HFF-Myc (cell line): ENCODE data around the gene CAPZB.

Source experiments
- DNase-seq: peaks from one replicate; pipeline ENCODE4 v3.0.0-alpha.2; 2011; ENCODE audit warnings: low read depth; ENCODE audit errors: extremely low read depth
- H3K4me3 ChIP-seq: replicated peaks from 2 replicates; pipeline ENCODE4 v1.5.1; 2011; ENCODE audit warnings: low read depth, mild to moderate bottlenecking, control low read depth, low read length
- TF ChIP-seq, protein P1 (sequence below): IDR thresholded peaks from 2 replicates; pipeline ENCODE4 v1.5.1; 2012; ENCODE audit warnings: mild to moderate bottlenecking, low read depth, low read length, control low read depth; ENCODE audit errors: missing control alignments

The CAPZB gene

DNA sequence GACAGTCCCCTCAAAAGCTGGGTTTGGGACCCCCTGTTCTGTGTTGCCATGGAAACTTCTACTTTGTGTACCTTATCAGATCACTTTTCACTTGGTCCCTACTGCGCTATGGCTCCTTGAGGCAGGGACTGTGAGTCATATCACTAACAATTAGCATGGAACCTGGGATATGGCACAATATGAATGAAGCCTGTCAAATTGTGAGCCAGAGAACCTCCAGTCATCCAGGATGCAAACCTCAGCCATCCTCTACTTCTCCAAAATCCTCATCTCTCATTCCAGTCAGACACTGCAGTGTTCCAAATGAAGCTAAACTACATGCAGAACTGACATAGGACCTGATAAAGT, 11.2 kb upstream of the CAPZB start:
- DNase-seq = no peak
- no peak overlapping the region for H3K4me3 ChIP-seq
- TF ChIP-seq, protein P1, sequence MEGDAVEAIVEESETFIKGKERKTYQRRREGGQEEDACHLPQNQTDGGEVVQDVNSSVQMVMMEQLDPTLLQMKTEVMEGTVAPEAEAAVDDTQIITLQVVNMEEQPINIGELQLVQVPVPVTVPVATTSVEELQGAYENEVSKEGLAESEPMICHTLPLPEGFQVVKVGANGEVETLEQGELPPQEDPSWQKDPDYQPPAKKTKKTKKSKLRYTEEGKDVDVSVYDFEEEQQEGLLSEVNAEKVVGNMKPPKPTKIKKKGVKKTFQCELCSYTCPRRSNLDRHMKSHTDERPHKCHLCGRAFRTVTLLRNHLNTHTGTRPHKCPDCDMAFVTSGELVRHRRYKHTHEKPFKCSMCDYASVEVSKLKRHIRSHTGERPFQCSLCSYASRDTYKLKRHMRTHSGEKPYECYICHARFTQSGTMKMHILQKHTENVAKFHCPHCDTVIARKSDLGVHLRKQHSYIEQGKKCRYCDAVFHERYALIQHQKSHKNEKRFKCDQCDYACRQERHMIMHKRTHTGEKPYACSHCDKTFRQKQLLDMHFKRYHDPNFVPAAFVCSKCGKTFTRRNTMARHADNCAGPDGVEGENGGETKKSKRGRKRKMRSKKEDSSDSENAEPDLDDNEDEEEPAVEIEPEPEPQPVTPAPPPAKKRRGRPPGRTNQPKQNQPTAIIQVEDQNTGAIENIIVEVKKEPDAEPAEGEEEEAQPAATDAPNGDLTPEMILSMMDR = no peak

DNA sequence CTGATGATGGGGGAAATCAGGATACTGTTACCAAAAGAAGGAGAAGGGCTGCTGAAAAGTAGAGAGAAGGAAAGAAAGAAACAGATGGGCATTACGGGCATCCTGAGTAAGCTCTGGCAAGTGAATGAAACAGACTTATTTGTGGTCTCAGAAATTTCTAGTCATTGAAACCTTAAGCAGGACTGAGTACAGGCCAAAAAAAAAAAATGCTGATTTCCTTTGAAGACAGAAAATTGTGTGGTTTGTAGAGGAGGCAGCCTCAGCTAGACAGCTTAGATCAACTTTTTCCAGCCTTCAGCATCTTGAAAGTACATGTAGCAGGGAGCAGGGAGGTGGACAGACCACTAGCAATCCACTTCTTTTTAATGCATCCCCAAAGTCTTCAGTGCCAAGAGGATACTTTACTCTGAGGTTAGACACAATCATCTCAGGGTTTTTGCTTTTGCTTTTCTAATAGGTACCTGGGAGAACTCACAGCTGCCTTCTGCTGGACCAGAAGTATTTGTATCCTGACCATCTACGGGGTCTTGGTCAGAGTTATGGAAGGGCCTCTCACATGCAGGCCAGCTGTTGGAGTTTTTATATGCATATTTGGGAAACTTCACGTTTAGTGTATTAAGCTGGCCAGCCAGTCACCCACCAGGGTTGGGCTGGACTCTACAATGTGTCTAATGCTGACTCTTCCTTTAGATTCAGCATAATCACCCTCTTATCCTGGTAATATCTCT, 10.6 kb upstream of the CAPZB start:
- no peak for DNase-seq
- H3K4me3 ChIP-seq = no peak overlapping the region

DNA sequence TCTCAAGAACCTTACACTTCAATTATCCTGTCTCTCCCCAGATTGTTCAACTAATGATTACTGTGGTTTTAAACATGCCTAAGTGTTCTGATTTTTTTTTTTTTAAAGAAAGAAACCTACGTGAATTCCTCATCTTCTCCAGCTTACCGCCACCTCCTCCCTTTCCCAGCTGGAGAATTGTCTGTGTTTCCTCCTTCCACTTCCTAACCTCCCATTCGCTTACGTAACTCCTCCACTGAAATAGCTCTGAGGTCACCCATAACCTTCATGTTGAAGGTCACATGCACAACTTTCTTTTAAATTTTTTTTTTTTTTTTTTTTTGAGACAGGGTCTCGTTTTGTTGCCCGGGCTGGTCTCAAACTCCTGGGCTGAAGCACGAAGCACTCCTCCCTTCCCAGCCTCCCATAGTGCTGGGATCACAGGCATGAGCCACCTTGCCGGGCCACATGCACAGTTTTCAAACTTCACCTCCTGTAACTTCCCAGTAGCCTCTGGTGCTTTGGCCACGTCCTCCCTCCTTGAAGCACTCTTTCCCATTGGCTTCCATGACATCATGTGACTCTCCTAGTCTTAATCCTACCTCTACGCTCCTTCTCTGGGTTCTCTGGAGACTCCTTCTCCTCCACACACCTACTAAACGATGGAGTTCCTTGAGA, 9.8 kb upstream of the CAPZB start:
- H3K4me3 ChIP-seq = no peak overlapping the region
- DNase-seq = no peak
- TF ChIP-seq, protein P1 = no peak

More for the DNA sequence above, 10.6 kb upstream of the CAPZB start:
- TF ChIP-seq, protein P1 = no peak

DNA sequence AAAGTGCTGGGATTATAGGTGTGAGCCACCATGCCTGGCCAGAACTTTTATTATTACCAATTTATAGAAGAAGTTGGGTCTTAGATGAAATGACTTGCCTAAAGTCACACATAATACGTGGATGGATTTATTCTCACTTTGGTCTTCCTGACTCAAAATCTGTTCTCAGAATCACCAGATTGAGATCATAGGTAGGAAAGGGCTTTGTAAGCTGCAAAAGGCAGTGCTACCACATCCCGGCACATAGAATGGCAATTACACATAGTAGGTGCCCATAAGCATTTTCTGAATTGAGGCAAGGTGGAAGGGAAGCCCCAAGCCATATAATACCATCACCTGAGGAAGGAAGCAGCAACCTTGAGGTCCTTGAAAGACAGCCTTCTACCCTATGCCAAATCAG, 8.2 kb upstream of the CAPZB start:
- DNase-seq = no peak
- no peak overlapping the region for H3K4me3 ChIP-seq
- TF ChIP-seq, protein P1 = no peak

DNA sequence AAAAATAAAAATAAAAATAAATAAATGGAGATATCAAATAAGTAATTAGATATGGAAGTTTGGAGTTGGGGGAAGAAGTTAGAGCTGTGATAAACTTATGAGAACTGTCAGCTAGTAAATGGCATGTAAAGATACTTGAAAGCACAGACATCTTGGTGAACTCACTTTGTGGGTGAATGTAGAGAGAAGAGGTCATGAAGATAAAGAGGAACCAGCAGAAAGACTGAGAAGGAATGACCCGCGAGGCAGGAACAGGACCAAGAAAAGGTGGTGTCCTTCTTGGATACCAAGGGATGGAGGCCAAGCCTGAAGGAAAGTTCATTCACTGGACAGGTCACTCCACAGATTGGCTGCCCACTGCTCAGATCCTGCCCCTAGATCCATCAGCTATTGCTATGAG, 4.7 kb upstream of the CAPZB start:
- TF ChIP-seq, protein P1 = no peak
- no peak for DNase-seq
- no peak overlapping the region for H3K4me3 ChIP-seq

DNA sequence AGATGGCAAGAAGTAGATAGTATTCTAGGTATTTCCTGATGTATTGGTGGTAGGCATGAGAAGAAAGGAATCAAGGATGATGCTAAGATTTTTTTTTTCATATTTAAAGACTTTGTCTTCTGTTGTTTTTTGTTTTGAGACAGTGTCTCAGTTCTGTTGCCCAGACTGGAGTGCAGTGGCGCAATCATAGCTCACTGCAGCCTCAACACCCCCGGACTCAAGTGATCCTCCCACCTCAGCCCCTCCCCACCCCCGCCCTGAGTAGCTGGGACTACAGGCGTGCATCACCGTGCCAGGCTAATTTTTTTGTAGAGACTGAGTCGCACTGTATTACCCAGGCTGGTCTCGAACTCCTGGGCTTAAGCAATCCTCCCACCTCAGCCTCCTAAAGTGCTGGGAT, 2.8 kb upstream of the CAPZB start:
- TF ChIP-seq, protein P1 = no peak
- no peak overlapping the region for H3K4me3 ChIP-seq
- no peak for DNase-seq
